HG02884 (cell line): ENCODE data around the gene LRRC4.

Experiments
- ATAC-seq: cut with Tn5 transposase; IDR thresholded peaks from one replicate; pipeline ENCODE4 v1.9.1; 2021; ENCODE audit warnings: mild to moderate bottlenecking, moderate library complexity; ENCODE audit not compliant: unreplicated experiment

LRRC4 gene

GRCh38 chr7:127981965-127982364 lies 49.3 kb downstream of the LRRC4 start:
- ATAC-seq, result no peak

GRCh38 chr7:127980901-127981300 lies 50.3 kb downstream of the LRRC4 start:
- ATAC-seq, result no peak

DNA sequence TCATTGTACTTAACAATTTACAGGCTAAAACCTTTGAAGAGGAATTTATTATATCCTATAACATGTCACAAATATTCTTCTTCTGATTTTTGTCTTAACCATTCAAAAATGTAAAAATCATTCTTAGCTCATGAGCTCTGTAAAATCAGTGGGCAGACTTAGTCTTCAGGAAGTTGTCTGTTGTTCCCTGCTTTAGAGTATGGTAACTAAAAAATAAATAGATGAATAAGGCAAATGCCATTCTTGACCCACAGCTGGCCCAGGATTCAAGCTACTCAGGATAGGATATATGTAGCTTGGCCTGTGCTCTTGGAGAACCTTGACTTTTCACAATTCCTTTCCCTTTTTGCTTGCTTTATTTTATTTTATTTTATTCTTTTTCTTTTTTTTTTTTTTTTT lies 51.5 kb downstream of the LRRC4 start:
- ATAC-seq, result no peak

DNA sequence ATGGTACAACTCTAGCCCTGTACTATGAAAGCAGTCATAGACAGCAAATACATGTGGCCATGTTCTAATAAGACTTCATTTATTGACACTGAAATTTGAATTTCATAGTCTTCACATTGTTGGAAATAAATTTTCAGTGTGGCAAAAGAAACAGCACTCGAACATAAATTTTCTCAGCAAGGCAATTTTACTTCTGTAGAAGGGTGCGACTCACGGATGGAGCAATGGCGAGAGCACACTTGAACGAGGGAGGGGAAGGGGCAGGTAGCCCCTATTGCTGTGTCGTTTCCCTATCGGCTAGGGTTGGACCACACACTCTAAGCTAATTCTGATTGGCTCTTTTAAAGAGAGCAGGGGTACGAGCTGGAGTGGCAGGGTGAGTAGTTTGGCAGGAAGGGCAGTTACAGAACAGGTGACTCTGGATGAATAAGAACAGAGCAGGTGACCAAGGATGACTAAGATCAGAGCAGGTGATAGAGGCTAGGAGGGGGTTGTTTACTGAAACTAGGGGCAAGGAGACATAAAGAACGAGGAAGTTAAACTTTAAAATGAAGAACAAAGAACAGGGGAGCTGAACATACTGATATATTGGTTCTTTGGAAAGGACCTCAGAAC lies 52.0 kb downstream of the LRRC4 start:
- ATAC-seq, result no peak

DNA sequence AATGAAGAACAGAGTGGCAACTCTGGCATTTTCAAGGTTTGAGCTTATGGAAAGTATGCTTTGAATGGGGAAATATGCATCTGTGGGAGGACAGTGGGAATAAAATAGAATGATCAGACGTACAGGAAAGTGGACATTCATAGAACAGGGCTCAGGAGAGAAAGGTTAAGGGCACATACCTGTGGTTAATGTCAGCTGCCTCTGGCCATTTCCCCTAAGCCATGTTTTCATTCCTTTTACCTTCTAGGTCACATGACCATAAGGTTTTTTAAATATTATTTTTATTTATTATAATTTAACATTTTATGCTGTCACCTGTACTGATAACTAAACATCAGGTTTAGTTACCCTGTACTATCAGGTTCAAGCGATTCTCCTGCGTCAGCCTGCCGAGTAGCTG lies 52.8 kb downstream of the LRRC4 start:
- ATAC-seq, result no peak
